Measurements from ENCODE around the gene CDKN2C.

DNA sequence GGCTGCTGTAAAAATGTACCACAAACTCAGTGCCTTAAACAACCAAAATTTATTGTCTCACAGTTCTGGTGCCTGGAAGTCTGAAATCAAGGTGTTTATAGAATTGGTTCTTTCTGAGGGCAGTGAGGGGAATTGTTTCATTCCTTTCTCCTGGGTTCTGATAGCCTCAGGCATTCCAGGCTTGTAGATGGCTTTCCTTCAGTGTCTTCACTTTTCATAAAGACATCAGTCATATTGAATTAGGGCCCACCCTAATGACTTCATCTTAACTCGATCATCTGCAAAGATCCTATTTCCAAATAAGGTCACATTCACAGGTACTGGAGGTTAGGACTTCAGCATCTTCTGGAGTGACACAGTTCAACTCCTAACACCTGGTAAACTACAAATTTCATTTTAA, 15.0 kb downstream of the CDKN2C start:
- TF ChIP-seq, protein P1, sequence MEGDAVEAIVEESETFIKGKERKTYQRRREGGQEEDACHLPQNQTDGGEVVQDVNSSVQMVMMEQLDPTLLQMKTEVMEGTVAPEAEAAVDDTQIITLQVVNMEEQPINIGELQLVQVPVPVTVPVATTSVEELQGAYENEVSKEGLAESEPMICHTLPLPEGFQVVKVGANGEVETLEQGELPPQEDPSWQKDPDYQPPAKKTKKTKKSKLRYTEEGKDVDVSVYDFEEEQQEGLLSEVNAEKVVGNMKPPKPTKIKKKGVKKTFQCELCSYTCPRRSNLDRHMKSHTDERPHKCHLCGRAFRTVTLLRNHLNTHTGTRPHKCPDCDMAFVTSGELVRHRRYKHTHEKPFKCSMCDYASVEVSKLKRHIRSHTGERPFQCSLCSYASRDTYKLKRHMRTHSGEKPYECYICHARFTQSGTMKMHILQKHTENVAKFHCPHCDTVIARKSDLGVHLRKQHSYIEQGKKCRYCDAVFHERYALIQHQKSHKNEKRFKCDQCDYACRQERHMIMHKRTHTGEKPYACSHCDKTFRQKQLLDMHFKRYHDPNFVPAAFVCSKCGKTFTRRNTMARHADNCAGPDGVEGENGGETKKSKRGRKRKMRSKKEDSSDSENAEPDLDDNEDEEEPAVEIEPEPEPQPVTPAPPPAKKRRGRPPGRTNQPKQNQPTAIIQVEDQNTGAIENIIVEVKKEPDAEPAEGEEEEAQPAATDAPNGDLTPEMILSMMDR (IDR thresholded peaks at IDR 0.05; ENCODE audit: poor library complexity, severe bottlenecking), result no peak
- TF ChIP-seq TAF1 (IDR thresholded peaks at IDR 0.05; ENCODE audit: low read depth) (no peak), EP300 (conservative IDR thresholded peaks at IDR 0.05; ENCODE audit: poor library complexity, severe bottlenecking) (no peak), MXI1 (conservative IDR thresholded peaks at IDR 0.05; ENCODE audit: poor library complexity, severe bottlenecking) (no peak), RAD21 (conservative IDR thresholded peaks at IDR 0.05) (no peak), POLR2AphosphoS5 (IDR thresholded peaks at IDR 0.05) (no peak), EZH2 (IDR thresholded peaks at IDR 0.05; ENCODE audit: borderline replicate concordance, insufficient read depth, low read length, poor library complexity, severe bottlenecking) (no peak), REST (IDR thresholded peaks at IDR 0.05; ENCODE audit: borderline replicate concordance) (no peak), SMC3 (conservative IDR thresholded peaks at IDR 0.05; ENCODE audit: poor library complexity) (no peak)
